ENCODE data around the gene BTBD9.

Gene BTBD9

GRCh38 chr6:38507173-38507572 lies 132.6 kb downstream of the BTBD9 start:
- DNase-seq (ENCODE audit: low spot score): no peak

GRCh38 chr6:38505826-38506225 lies 133.9 kb downstream of the BTBD9 start:
- DNase-seq (ENCODE audit: low spot score): no peak

DNA sequence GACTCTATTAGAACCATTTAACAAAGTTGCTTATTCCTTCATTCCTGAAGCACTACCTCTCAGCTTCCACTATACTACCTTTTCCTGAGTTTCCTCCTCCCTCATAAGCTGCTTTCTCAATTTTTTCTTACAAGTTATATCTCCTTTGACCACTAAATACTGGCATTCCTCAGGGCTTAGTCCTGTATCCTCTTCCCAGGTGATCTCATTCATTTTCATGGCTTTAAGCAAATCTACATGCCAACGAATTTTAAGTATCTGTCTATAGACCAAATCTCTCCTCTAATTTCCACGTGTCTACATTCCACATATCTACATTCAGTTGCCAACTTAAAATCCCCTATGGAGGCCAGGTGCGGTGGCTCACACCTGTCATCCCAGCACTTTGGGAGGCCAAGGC lies 134.7 kb downstream of the BTBD9 start:
- no peak for DNase-seq (ENCODE audit: low spot score)

- DNase-seq (ENCODE audit: low spot score): no peak
Measured at GRCh38 chr6:38503960-38504682, 135.6 kb downstream of the BTBD9 start.

GRCh38 chr6:38503032-38503773 lies 136.5 kb downstream of the BTBD9 start:
- DNase-seq (ENCODE audit: low spot score): peak; percentile 15

GRCh38 chr6:38502423-38502822 lies 137.3 kb downstream of the BTBD9 start:
- DNase-seq (ENCODE audit: low spot score): no peak

DNA sequence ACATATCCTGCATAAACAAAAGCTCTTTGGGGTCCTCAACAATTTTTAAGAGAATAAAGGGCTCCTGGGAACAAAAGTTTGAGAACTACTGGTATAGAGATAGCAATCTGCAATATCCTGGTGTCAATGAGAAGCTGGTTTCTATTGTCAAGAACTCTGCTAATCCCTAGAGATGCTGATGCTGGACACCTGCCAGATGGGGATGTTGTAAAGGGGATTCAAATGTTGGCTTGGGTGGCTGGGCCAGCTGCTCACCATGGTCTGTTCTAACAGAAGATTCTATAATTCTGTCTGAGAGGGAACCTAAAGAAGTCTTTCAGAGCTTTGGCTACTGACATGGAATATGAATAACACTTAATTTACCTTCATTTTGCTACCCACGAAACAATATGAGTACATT lies 137.8 kb downstream of the BTBD9 start:
- DNase-seq (ENCODE audit: low spot score): no peak

GRCh38 chr6:38499529-38500096 lies 140.1 kb downstream of the BTBD9 start:
- DNase-seq (ENCODE audit: low spot score): no peak

- no peak for DNase-seq (ENCODE audit: low spot score)
Measured at GRCh38 chr6:38498805-38499445, 140.8 kb downstream of the BTBD9 start.

GRCh38 chr6:38498085-38498484 lies 141.6 kb downstream of the BTBD9 start:
- DNase-seq (ENCODE audit: low spot score): no peak

GRCh38 chr6:38497546-38497945 lies 142.2 kb downstream of the BTBD9 start:
- DNase-seq (ENCODE audit: low spot score): no peak

GRCh38 chr6:38495922-38496635 lies 143.7 kb downstream of the BTBD9 start:
- DNase-seq (ENCODE audit: low spot score): no peak

GRCh38 chr6:38495518-38495917 lies 144.2 kb downstream of the BTBD9 start:
- DNase-seq (ENCODE audit: low spot score): no peak

DNA sequence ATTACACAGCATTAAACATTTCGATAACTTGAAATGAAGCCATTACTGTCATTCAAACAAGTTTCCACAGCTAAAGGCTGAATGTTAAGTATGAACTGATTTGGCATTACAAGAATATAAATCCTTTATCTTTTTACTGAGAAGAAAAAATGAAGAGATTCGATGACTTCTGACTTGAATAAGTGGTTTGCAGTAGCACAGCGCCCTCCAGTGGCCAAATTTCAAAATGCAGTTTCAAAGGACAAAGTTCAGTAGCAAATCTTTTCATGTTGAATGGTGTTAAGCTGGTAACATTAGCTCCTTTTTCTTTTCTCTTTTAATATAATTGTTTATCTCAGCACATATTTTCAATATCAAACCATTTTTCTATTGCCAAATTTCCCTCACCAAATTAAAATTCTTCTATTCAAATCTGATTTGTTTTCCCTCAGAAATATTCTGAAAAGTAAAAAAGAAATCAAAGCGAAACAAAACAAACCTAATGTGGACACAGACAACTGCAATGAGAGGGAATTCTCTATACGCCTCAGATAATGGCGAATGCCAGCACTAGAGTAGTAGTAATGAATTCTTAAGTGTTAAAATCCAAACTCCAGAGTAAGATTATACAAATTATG lies 145.7 kb downstream of the BTBD9 start:
- peak; percentile 40 for DNase-seq (ENCODE audit: low spot score)

GRCh38 chr6:38492031-38492430 lies 147.7 kb downstream of the BTBD9 start:
- DNase-seq (ENCODE audit: low spot score): no peak

DNA sequence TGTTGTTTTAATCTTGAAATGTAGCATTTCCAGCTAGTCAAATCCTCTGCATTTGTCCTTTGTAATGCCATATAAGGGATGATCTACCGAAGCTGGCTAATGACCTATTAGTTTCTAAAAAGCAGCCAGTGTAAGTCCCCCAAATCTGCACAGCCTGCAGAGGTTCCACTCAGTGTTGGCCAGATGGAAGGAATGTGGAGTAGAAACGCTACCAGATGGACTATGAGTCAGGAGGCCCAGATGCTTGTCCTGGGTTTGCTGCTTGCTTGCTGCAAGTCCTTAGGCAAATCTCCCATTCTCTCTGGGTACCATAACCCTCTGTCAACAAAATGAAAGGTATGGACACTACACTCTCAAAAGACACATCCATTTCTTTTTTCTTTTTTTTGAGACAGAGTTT lies 149.8 kb downstream of the BTBD9 start:
- no peak for DNase-seq (ENCODE audit: low spot score)

DNA sequence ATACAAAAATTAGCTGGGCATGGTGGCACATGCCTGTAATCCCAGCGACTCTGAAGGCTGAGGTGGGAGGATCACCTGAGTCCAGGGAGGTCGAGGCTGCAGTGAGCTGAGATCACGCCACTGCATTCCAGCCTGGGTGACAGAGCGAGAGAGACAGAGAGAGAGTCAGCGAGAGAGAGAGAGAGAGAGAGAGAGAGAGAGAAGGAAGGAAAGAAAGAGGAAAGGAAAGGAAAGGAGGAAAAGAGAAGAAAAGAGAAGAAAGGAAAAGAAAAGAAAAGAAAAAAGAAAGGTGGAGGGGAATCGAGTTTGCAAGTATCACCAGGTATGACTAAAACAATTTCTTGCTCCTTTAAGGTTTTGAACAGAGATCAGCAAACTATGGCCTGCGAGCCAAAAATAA lies 152.3 kb downstream of the BTBD9 start:
- DNase-seq (ENCODE audit: low spot score): no peak

GRCh38 chr6:38485488-38485887 lies 154.2 kb downstream of the BTBD9 start:
- no peak for DNase-seq (ENCODE audit: low spot score)

GRCh38 chr6:38484656-38485055 lies 155.1 kb downstream of the BTBD9 start:
- no peak for DNase-seq (ENCODE audit: low spot score)

GRCh38 chr6:38483526-38483925 lies 156.2 kb downstream of the BTBD9 start:
- DNase-seq (ENCODE audit: low spot score): no peak

DNA sequence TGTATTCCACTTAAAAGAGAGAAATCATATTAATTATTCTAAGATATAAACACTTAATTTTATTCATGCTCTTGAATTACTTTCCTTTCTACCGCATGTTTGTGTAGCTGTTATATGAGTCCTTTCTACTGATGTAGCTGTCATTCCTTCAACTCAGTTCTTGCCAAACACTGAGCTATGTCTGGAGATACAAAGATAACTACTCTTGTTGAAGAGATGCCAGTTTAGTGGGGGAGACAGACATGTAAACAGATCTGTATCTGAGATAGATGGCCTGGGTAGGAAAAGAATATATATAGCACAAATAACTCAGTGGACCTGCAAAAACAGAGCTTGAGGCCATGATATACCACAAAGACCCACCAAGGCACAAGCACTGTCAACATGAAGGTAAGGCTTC lies 157.3 kb downstream of the BTBD9 start:
- DNase-seq (ENCODE audit: low spot score): no peak

DNA sequence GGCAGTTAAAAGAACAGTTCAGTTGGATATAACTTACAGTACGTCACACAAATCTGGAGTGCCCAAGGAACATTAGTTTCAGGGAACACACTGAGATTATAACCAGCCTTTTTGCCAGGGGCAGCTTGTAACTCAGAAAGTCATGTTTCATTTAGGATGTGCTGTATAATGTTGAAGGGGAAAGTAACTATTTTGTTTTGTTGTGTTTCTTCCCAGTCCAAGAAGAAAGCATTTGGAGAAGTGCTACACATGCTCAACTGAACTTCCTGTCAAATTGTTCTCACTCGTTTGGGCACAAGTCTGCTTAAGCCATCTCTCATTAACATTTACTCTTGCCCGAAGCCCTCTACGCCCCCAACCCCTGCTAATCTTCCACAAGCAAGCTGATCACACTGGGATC lies 157.9 kb downstream of the BTBD9 start:
- no peak for DNase-seq (ENCODE audit: low spot score)

All from iPS-NIHi11 (cell line).